ENCODE data around the gene YIPF3.

Gene YIPF3

DNA sequence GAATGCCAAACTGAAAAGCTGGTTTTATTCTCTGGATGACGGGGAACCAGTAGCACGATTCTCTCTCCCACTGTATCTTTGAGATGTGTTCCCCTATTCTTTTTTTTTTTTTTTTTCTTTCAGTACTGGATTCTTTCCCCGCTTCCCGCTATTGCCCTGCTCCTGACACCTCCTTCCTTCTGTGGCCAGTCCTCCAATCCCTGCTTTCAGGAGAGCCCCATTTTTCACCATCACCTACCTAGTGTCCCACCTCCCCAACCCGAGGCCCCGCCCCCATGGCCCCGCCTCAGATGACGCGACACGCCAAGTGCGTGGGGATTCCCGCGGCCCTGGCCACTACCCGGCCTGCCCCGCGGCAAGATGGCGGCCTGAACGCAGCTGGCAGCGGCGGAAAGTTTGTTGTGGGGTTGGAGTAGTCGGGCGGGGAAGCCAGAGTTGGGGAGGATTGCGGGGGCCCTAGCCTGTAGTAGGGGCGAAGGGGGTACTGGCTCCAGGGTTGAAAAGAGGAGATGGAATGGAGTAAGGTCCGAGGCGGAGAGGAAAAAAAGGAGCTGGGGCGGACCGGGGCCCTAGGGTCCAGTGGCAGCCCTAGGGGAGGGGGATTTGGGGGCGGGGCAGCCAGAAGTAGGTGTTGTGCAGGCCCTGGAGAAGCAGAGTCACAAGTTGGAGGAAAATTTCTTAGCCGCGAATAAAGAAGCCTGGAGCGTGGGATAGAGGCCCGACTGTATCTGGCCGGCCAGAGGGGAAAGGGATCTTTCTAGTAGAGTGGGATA is 39.3 kb downstream of the YIPF3 start, which contains the start of gene TJAP1:
TSS of gene TJAP1 (plus strand) at position 336 of the 773 bp plus-strand sequence. CDS start 21,432 bp downstream, outside the sequence.
- no peak for TF ChIP-seq EZH2phosphoT487 (IDR thresholded peaks at IDR 0.05; ENCODE audit: low read depth)
- TF ChIP-seq, protein P1, sequence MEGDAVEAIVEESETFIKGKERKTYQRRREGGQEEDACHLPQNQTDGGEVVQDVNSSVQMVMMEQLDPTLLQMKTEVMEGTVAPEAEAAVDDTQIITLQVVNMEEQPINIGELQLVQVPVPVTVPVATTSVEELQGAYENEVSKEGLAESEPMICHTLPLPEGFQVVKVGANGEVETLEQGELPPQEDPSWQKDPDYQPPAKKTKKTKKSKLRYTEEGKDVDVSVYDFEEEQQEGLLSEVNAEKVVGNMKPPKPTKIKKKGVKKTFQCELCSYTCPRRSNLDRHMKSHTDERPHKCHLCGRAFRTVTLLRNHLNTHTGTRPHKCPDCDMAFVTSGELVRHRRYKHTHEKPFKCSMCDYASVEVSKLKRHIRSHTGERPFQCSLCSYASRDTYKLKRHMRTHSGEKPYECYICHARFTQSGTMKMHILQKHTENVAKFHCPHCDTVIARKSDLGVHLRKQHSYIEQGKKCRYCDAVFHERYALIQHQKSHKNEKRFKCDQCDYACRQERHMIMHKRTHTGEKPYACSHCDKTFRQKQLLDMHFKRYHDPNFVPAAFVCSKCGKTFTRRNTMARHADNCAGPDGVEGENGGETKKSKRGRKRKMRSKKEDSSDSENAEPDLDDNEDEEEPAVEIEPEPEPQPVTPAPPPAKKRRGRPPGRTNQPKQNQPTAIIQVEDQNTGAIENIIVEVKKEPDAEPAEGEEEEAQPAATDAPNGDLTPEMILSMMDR (IDR thresholded peaks at IDR 0.05; ENCODE audit: low read depth, low read length): no peak
- Histone ChIP-seq H4K20me1 (ENCODE audit: insufficient read depth, low read length) (peaks cover 8% of the 10 kb centered on the region; the same call in 1 of the 2 replicates), H3K27ac (ENCODE audit: low read length) (peak within 1 kb of the TSS; percentile 20; the same call in 1 of the 2 replicates), H3K4me1 (ENCODE audit: low read length) (peaks cover 14% of the 10 kb centered on the region), H3K9ac (ENCODE audit: low read length) (peak within 1 kb of the TSS; percentile 75), H3K4me2 (ENCODE audit: low read length) (peak within 1 kb of the TSS; percentile 95), H3K9me3 (ENCODE audit: insufficient read depth, low read length) (no peaks in the 10 kb centered on the region), H3K27me3 (ENCODE audit: low read depth, low read length) (no peaks in the 10 kb centered on the region), H3K4me3 (ENCODE audit: low read length) (peak within 1 kb of the TSS; percentile 81), H3K79me2 (ENCODE audit: low read length) (peaks cover 47% of the 10 kb centered on the region), H2AFZ (ENCODE audit: low read depth, low read length) (peak within 1 kb of the TSS; percentile 87), H3K36me3 (replicated peaks; ENCODE audit: low read depth, low read length) (peaks cover 4% of the 10 kb centered on the region)

- peak overlapping the region; percentile 95 for H3K4me2 ChIP-seq (ENCODE audit: low read length)
- peak overlapping the region; percentile 87 for H2AFZ ChIP-seq (ENCODE audit: low read depth, low read length)
- H3K9ac ChIP-seq (ENCODE audit: low read length): peak overlapping the region; percentile 75
- peaks cover 14% of the 10 kb centered on the region for H3K4me1 ChIP-seq (ENCODE audit: low read length)
- H3K4me3 ChIP-seq (ENCODE audit: low read length): peak overlapping the region; percentile 81
- no peak overlapping the region for H3K27ac ChIP-seq (ENCODE audit: low read length)
- H4K20me1 ChIP-seq (ENCODE audit: insufficient read depth, low read length): 0 out of 2 replicates have a peak, but pooled peaks cover 2% of the 10 kb centered on the region
- H3K36me3 ChIP-seq (replicated peaks; ENCODE audit: low read depth, low read length): no peaks in the 10 kb centered on the region
- no peaks in the 10 kb centered on the region for H3K9me3 ChIP-seq (ENCODE audit: insufficient read depth, low read length)
- TF ChIP-seq, protein P1 (IDR thresholded peaks at IDR 0.05; ENCODE audit: low read depth, low read length): no peak
- TF ChIP-seq EZH2phosphoT487 (IDR thresholded peaks at IDR 0.05; ENCODE audit: low read depth): no peak
- H3K27me3 ChIP-seq (ENCODE audit: low read depth, low read length): no peaks in the 10 kb centered on the region
- H3K79me2 ChIP-seq (ENCODE audit: low read length): peaks cover 40% of the 10 kb centered on the region
These were observed 40.0 kb downstream of the YIPF3 start for GRCh38 chr6:43476746-43477145.

- Histone ChIP-seq H3K27me3 (ENCODE audit: low read depth, low read length) (peaks cover 4% of the 10 kb centered on the region), H3K9me3 (ENCODE audit: insufficient read depth, low read length) (no peaks in the 10 kb centered on the region), H2AFZ (ENCODE audit: low read depth, low read length) (no peak overlapping the region), H3K9ac (ENCODE audit: low read length) (no peak overlapping the region), H4K20me1 (ENCODE audit: insufficient read depth, low read length) (no peaks in the 10 kb centered on the region), H3K79me2 (ENCODE audit: low read length) (peaks cover 30% of the 10 kb centered on the region), H3K4me3 (ENCODE audit: low read length) (no peak overlapping the region), H3K27ac (ENCODE audit: low read length) (no peak overlapping the region), H3K4me2 (ENCODE audit: low read length) (no peak overlapping the region), H3K36me3 (replicated peaks; ENCODE audit: low read depth, low read length) (no peaks in the 10 kb centered on the region), H3K4me1 (ENCODE audit: low read length) (peaks cover 14% of the 10 kb centered on the region)
- TF ChIP-seq, protein P1 (IDR thresholded peaks at IDR 0.05; ENCODE audit: low read depth, low read length): no peak
- no peak for TF ChIP-seq EZH2phosphoT487 (IDR thresholded peaks at IDR 0.05; ENCODE audit: low read depth)
These were observed 41.2 kb downstream of the YIPF3 start for GRCh38 chr6:43475516-43475915.

- Histone ChIP-seq H2AFZ (ENCODE audit: low read depth, low read length) (no peak overlapping the region), H3K27ac (ENCODE audit: low read length) (no peak overlapping the region), H3K9me3 (ENCODE audit: insufficient read depth, low read length) (no peaks in the 10 kb centered on the region), H3K4me1 (ENCODE audit: low read length) (0 out of 2 replicates have a peak, but pooled peaks cover 4% of the 10 kb centered on the region), H3K4me2 (ENCODE audit: low read length) (no peak overlapping the region), H4K20me1 (ENCODE audit: insufficient read depth, low read length) (no peaks in the 10 kb centered on the region), H3K79me2 (ENCODE audit: low read length) (peaks cover under 1% of the 10 kb centered on the region; the same call in 1 of the 2 replicates), H3K4me3 (ENCODE audit: low read length) (no peak overlapping the region), H3K27me3 (ENCODE audit: low read depth, low read length) (peaks cover 4% of the 10 kb centered on the region), H3K9ac (ENCODE audit: low read length) (no peak overlapping the region), H3K36me3 (replicated peaks; ENCODE audit: low read depth, low read length) (no peaks in the 10 kb centered on the region)
- TF ChIP-seq, protein P1 (IDR thresholded peaks at IDR 0.05; ENCODE audit: low read depth, low read length): no peak
- TF ChIP-seq EZH2phosphoT487 (IDR thresholded peaks at IDR 0.05; ENCODE audit: low read depth): no peak
These were observed 44.2 kb downstream of the YIPF3 start for GRCh38 chr6:43472515-43472914.

All from OCI-LY3 (cell line).